HPDE6-E6E7 (cell line): ENCODE measurements around the gene RCOR1.

ENCODE experiments used
- DNase-seq: peaks from one replicate; pipeline ENCODE4 v3.0.0; 2011; ENCODE audit warnings: missing footprints; ENCODE audit errors: extremely low spot score

Gene RCOR1

GRCh38 chr14:102775855-102776760, 183.7 kb downstream of the RCOR1 start:
- no peak for DNase-seq

GRCh38 chr14:102776761-102777710, 184.6 kb downstream of the RCOR1 start, which contains the start of gene TRAF3:
TRAF3 (plus strand) TSS chr14:102777449; CDS start chr14:102870202, 92,753 bp downstream.
- peak; percentile 79 for DNase-seq

- no peak for DNase-seq
Measured at GRCh38 chr14:102777711-102778337, 185.4 kb downstream of the RCOR1 start.

GRCh38 chr14:102778338-102779083, 186.1 kb downstream of the RCOR1 start:
- DNase-seq, result no peak

- no peak for DNase-seq
Measured at GRCh38 chr14:102779084-102779462, 186.6 kb downstream of the RCOR1 start.

GRCh38 chr14:102779574-102780315, 187.3 kb downstream of the RCOR1 start:
- DNase-seq, result no peak
